Stimulated activated CD4-positive, alpha-beta T cell treated with anti-CD3 and anti-CD28 coated beads, Interleukin-15, amount 100 ng/mL, for 48 hours (primary cell): Measurements from ENCODE around the gene PSMA7.
A peak's percentile ranks its signal among the peaks of the same experiment; 100 is the strongest.

ENCODE experiments used
- DNase-seq, 2 donors: peaks; one replicate each; pipeline ENCODE4 v3.0.0-alpha.2; 2020; ENCODE audit warnings: low read depth in 2 of 2

The PSMA7 gene

GRCh38 chr20:62137092-62137384 is 6.2 kb downstream of the PSMA7 start:
- no peak for DNase-seq

GRCh38 chr20:62136283-62137091 is 6.7 kb downstream of the PSMA7 start:
- peak in 1 of 2 donors; percentile 56 for DNase-seq

DNA sequence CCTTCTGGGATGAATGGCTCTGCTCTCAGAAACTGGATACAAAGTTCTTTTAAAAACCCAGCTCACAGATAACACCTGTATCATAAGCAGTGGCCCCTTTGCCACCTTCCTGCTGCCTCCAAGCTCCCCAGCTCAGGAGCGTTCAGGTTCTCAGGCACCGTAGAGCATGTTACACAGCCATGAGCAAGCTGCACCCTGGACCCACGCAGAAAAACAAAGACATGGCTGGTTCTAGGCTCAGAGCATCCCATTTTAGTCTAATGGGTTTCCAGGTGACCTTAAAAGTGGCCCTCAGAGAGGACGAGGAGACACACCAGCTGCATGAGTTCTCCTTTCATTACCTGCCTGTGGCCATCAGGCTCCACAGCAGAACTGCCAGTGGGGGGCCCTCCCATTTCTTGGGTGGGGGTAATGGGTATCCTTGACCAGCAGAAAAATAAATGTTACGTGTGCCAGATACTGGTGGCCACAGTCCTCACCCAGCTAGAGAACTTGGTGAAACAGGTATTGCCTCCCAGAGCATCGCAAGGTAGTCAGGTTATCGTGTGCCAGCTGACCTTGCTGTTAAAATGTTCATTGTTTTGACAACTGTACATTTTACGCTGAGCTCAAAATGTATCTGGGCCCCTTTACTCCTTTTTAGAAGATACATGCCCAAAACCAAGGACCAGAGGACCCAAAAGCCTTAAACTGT is 7.5 kb downstream of the PSMA7 start:
- no peak for DNase-seq

- DNase-seq = no peak
These were observed 8.4 kb downstream of the PSMA7 start for GRCh38 chr20:62134735-62135231.

DNA sequence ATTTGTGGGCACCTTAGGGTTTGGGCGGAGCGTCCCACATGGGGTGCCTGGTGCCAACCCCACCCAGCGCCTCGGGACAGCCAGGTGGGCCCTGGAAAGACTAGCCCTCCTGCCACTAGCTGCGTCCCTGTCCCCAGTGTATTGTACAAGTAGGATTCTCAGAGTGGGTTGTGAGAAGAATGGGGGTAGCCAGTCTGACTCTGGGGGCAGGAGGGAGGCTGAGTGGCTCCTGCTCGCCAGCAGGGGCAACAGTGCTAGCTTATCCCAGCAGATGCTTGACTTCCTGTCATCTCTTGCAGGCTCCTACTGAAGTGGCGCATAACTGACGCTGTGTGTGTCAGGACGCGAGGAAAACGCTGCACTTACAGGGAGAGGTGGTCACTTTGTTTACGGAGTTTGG is 9.3 kb downstream of the PSMA7 start:
- no peak for DNase-seq

- no peak for DNase-seq
These were observed 9.9 kb downstream of the PSMA7 start for GRCh38 chr20:62133051-62133845.

GRCh38 chr20:62132421-62132820 is 10.8 kb downstream of the PSMA7 start:
- DNase-seq = no peak

DNA sequence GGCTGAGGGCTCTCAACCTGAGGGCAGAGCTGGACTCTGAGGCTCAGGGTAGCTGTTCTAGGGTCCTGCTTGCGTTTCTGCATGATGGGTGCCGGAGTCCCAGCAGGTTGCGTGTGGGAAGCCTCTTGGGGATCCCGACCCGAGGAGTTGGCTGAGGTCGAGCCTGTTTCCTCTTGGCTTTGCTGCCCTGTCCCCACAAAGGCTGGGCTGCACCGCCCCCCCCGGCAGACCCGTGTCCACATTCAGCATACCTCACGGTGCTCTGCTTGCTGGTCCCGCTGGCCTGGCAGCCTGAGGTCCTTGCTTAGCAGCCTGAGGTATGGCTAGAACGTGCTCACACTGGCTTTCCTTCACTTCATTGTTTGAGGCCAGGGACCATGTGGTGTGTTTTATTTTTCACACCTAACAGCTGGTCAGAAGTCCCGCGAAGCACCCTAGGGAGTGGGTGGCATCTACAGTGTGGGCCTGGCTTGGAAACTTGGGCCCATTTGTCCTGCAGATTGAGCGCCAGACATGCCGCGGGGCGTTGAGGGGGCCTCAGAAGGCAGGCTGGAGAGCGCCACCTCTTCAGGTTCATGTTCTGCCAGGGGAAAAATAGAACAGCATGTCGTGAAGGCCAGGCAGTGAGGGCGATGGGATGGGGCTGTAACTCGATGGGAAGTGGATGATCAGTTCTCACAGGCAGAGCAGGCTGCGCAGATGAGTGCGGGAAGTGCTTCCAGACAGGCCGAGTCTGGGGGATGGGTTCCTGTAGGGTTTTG is 11.5 kb downstream of the PSMA7 start:
- DNase-seq = no peak

DNA sequence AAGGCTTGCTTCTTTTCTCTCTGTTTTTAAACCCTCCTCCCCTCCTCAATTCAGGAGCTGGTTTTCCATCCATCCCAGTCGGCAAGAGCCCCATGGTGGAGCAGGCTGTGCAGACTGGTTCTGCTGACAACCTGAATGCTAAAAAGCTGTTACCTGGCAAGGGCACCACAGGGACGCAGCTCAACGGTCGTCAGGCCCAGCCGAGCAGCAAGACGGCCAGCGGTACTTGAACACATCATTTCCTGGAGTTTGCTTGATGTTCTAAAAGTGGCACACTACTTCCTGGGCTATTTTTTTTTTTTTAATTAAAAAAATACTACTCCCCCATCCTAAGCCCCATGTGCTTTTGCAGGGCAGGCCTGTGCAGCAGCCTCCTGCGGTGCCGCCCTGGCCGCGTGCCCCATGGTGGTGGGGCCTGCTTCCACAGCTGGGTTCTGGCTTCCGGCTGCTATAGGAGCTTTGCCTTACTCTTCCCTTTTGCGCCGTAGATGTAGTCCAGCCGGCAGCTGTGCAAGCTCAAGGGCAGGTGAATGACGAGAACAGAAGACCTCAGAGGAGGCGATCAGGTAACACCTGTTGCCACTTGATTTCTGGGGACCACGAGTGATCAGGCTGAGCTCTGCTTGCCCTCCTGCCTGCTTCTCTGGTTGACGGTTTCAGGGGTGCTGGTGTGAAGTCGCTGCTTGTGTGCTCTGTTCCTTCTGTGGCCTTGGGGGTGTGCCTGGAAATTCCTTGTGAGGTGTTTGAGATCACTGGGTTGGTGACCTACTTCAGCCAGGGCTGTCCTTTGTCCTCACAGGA is 13.3 kb downstream of the PSMA7 start:
- DNase-seq = no peak

- no peak for DNase-seq
These were observed 14.7 kb downstream of the PSMA7 start for GRCh38 chr20:62128502-62128901.

GRCh38 chr20:62127799-62128198 is 15.4 kb downstream of the PSMA7 start:
- DNase-seq = no peak

GRCh38 chr20:62126141-62126540 is 17.1 kb downstream of the PSMA7 start:
- no peak for DNase-seq

- no peak for DNase-seq
These were observed 19.6 kb downstream of the PSMA7 start for GRCh38 chr20:62123450-62124118.

DNA sequence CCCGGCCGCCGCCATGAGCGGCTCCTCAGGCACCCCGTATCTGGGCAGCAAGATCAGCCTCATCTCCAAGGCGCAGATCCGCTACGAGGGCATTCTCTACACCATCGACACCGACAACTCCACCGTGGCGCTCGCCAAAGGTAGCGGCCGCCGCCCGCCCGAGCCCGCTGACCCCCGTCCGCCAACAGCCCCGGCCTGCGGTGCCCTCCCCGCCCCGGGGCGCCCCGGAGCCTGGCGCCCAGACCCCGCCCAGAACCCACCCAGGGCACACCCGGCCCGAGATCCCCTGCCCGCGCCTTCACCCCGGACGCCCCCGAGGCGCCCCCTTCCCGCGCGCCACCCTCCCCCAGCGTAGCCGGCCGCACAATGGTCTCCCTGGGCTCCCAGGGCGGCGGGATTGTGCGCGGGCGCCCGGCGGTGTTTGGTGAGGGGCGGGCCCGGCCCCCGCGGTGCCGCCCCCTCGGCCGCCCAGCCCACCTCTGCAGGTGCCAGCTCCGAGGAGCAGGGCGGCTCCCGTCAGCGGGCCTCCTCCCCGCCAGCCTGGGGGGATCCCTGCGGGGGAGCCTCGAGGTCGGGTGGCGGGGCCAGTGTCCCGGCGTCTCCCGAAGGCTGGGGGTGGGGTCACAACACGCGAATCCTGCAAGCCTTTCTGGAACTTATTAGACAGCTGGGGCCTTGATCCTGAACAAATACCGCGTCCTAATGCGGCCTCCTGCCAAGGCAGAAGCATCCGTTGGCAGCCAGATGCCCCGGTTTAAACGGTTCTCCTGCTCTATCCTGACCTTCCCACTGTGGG is 20.3 kb downstream of the PSMA7 start:
- DNase-seq = no peak

GRCh38 chr20:62121776-62122653 is 21.2 kb downstream of the PSMA7 start, which contains the start of gene LSM14B:
Gene LSM14B (plus strand): TSS chr20:62122475. CDS start chr20:62122667, 192 bp downstream.
- DNase-seq = peak; percentile 93 to 96

DNA sequence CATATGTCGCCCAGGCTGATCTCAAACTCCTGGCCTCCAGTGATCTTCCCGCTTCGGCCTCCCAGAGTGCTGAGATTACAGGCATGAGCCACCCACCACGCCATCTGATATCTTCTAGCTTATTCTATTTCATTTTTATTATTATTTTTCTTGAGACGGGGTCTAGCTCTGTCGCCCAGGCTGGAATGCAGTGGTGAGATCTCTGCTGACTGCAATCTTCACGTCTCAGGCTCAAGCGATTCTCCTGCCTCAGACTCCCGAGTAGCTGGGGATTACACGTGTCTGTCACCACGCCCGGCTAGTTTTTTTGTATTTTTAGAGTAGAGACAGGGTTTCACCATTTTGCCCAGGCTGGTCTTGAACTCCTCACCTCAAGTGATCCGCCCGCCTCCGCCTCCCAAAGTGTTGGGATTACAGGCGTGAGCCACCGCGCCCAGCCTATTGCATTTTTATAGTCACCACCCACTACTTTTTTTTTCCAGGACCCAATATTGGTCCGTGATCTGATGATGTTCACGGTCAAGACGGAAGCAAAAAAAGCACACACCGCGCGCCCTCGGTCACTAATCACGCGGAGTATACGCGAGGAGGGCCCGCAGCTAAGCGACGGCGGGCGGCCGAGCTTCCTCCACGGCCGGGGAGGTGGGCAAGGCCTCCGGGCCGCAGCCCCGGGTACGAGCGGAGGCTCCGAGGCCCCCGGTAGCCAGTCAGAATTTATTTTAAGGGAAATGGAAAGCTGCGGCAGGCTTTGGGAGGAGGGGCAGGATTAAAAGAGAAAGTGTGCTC is 22.0 kb downstream of the PSMA7 start:
- DNase-seq = no peak

GRCh38 chr20:62120365-62120762 is 22.8 kb downstream of the PSMA7 start:
- no peak for DNase-seq
